Endothelial cell of umbilical vein (primary cell): ENCODE measurements around the gene WRAP73. TPM values are rescaled to one million over a fixed set of nuclear protein-coding genes. Genes with fewer than 3 reads are reported as not detected.

Experiments
- BruUV-seq: library from RNA; stranded (reverse); fragments of 400-500 nt; replicated peaks from 2 replicates; lab custom pipeline; 2021; lab: Mats Ljungman, UMichigan
- CTCF ChIA-PET: fragments of 300-600, 350-600 bp; sonication (Branson Sonifier 250); formaldehyde crosslinking; loops from one replicate; lab custom pipeline; 2021; ENCODE audit warnings: antibody characterized with exemption, inconsistent platforms; lab: Charles Lee
- POLR2A ChIA-PET: fragments of 300-600, 350-600 bp; sonication (Branson Sonifier 250); formaldehyde crosslinking; loops from one replicate; lab custom pipeline; 2021; ENCODE audit warnings: antibody characterized with exemption, inconsistent platforms; lab: Charles Lee
- DNase-seq: peaks from one replicate; pipeline ENCODE4 v3.0.0-alpha.2; 2011; ENCODE audit warnings: low read depth, low spot score
- FAIRE-seq: peaks from 2 replicates; lab custom pipeline; 2011; peaks lifted over from hg19 to GRCh38; lab: Jason Lieb, UNC
- H2AFZ ChIP-seq: 2 replicates; pipeline ENCODE4 v1.6.0; 2012; ENCODE audit warnings: low read depth, low read length, control low read depth, inconsistent platforms
- H3K27ac ChIP-seq: 2 replicates; pipeline ENCODE4 v1.5.1; 2011; ENCODE audit warnings: low read depth, mild to moderate bottlenecking, control low read depth, low read length, moderate library complexity; ENCODE audit not compliant: insufficient read depth
- H3K27me3 ChIP-seq, 2 experiments: 2 replicates each; pipeline versions ENCODE4 v1.6.0 to v1.6.1; 2011; ENCODE audit warnings: low read length in 2 of 2, mixed read lengths in 1 of 2; ENCODE audit not compliant: control insufficient read depth in 2 of 2, insufficient read depth in 2 of 2
- H3K36me3 ChIP-seq, 2 experiments: 2 replicates in 1 of 2; 3 replicates in 1 of 2; pipeline ENCODE4 v1.5.1; 2011; ENCODE audit warnings: low read length in 2 of 2, mild to moderate bottlenecking in 1 of 2, moderate library complexity in 1 of 2; ENCODE audit not compliant: control insufficient read depth in 2 of 2, insufficient read depth in 2 of 2; ENCODE audit errors: extremely low read depth in 1 of 2
- H3K4me1 ChIP-seq: 3 replicates; pipeline ENCODE4 v1.5.1; 2011; ENCODE audit warnings: mild to moderate bottlenecking, low read length; ENCODE audit not compliant: control insufficient read depth, insufficient read depth; ENCODE audit errors: extremely low read depth
- H3K4me2 ChIP-seq: 2 replicates; pipeline ENCODE4 v1.6.1; 2011; ENCODE audit warnings: low read length, control low read depth, mixed read lengths; ENCODE audit not compliant: insufficient read depth
- H3K4me3 ChIP-seq, 3 experiments: fragments of 200-600 bp in 1 of 3; sonication (generic), shearing (Covaris generic) in 1 of 3; replicated peaks in 1 of 3; 2 replicates each; pipeline ENCODE4 v1.5.1; 2011 to 2016; ENCODE audit warnings: control low read depth in 3 of 3, low read length in 3 of 3, mild to moderate bottlenecking in 2 of 3, inconsistent platforms in 1 of 3, low read depth in 1 of 3, moderate library complexity in 1 of 3; ENCODE audit not compliant: insufficient read depth in 1 of 3
- H3K79me2 ChIP-seq: 2 replicates; pipeline ENCODE4 v1.6.0; 2012; ENCODE audit warnings: low read length, inconsistent platforms; ENCODE audit not compliant: control insufficient read depth, insufficient read depth
- H3K9ac ChIP-seq: replicated peaks from 2 replicates; pipeline ENCODE3; 2011; ENCODE audit warnings: low read length, control low read depth; ENCODE audit not compliant: insufficient read depth; ENCODE audit errors: extremely low read depth
- H3K9me1 ChIP-seq: replicated peaks from 3 replicates; pipeline ENCODE4 v1.6.0; 2011; ENCODE audit warnings: mild to moderate bottlenecking, low read length; ENCODE audit not compliant: control insufficient read depth, insufficient read depth; ENCODE audit errors: extremely low read depth
- H3K9me3 ChIP-seq: replicated peaks from 2 replicates; pipeline ENCODE4 v1.5.1; 2012; ENCODE audit warnings: low read length, inconsistent platforms; ENCODE audit not compliant: control insufficient read depth, insufficient read depth
- H4K20me1 ChIP-seq: replicated peaks from 2 replicates; pipeline ENCODE3; 2011; ENCODE audit warnings: mild to moderate bottlenecking, low read length; ENCODE audit not compliant: control insufficient read depth, insufficient read depth; ENCODE audit errors: extremely low read depth
- GATA2 ChIP-seq: IDR thresholded peaks from 2 replicates; pipeline ENCODE4 v1.7.0; 2011; ENCODE audit warnings: low read depth, mild to moderate bottlenecking, moderate library complexity, mixed read lengths, low read length; ENCODE audit not compliant: insufficient read length, insufficient read depth
- JUN ChIP-seq: IDR thresholded peaks from 2 replicates; pipeline ENCODE4 v1.6.1; 2011; ENCODE audit warnings: borderline replicate concordance, low read depth; ENCODE audit not compliant: insufficient read length, insufficient read depth
- dilution Hi-C: fragments of 300-500 bp; cut with MboI; formaldehyde crosslinking; loops from one replicate; pipeline ENCODE4 v1.15.0; 2019; ENCODE audit warnings: low sequenced_read_pairs; ENCODE audit not compliant: extremely low pct_ligation_motif_present
- intact Hi-C: fragments of 100-400 bp; cut with micrococcal nuclease; formaldehyde crosslinking; loops from one replicate; pipeline ENCODE4 v1.10.0; 2022
- polyA plus RNA-seq, 4 experiments: library from polyadenylated mRNA; depleted of rRNA in 3 of 4; stranded (reverse) in 3 of 4; unstranded in 1 of 4; fragments of >200 nt; gene quantifications; 2 replicates each; pipeline versions ENCODE4 v1.2.1 to v1.2.3, GENCODE V29; 2011 to 2012; ENCODE audit warnings: missing spikeins in 1 of 4
- total RNA-seq: library from RNA; stranded (reverse); gene quantifications from 2 replicates; pipeline ENCODE4 v1.2.3, GENCODE V29; 2021
- TF ChIP-seq, protein P1 (sequence below), 2 donors: IDR thresholded peaks; 1 replicate in 1 of 2; 2 replicates in 1 of 2; pipeline ENCODE4 v1.5.1; 2011; ENCODE audit warnings: low read length in 2 of 2, mild to moderate bottlenecking in 2 of 2, moderate library complexity in 2 of 2, control low read depth in 1 of 2, inconsistent platforms in 1 of 2, low read depth in 1 of 2; ENCODE audit not compliant: insufficient read depth in 1 of 2; ENCODE audit errors: extremely low read depth in 1 of 2

WRAP73 gene
- total and polyA plus RNA-seq, 2 donors (not counting 3 experiments of a cell fraction or from before 2014, with no cell fraction given), result 23.0 to 50.7 TPM

DNA sequence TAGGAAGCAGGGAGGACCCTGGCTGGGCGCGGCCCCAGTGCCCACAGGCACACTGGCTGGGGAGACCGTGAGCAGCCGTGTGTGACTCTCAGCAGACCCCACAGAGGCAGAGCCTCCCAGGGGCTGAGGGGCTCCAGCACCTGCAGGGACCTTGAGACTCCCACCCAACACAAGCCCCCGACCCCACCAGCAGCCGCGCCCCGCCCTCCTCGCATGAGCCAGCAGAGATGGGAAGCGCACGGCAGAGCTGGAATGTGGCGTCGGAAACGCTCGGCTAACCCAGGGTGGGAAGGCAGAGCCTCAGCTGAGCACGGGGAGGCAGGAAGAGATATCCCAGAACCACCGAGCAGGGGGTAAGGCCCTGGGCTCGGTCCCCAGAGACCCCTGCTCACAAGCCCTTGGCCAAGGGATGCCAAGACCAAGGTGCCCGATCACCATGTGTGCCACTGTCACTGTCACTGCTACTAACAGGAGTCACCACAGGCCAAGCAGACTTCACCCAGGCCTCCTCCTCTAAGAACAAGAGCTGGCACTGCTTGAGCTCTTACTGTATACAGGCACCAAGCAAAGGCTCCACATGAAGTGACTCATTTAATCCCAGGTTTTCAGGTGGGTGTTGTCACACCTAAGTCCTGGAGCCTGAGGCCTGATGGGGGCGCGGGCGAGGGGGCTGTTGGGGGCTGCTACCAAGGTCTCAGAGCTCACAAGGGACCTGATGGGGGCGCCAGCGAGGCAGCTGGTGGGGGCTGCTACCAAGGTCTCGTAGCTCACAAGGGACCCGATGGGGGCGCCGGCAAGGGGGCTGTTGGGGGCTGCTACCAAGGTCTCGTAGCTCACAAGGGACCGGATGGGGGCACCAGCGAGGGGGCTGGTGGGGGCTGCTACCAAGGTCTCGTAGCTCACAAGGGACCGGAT is 58.7 kb downstream of the WRAP73 start:
- Histone ChIP-seq H3K27me3 (no peaks in the 10 kb centered on the region), H3K27ac (peak overlapping the region; percentile 36), H3K9me1 (no peaks in the 10 kb centered on the region), H4K20me1 (no peaks in the 10 kb centered on the region), H3K36me3 (no peaks in the 10 kb centered on the region), H3K79me2 (no peaks in the 10 kb centered on the region), H3K4me2 (peak overlapping the region; percentile 8), H3K9me3 (no peaks in the 10 kb centered on the region), H3K9ac (no peak overlapping the region), H2AFZ (peak overlapping the region; percentile 54), H3K4me3 (no peak overlapping the region), H3K4me1 (peaks cover 20% of the 10 kb centered on the region)
- BruUV-seq, result no TSS peak
- DNase-seq (no peak), FAIRE-seq (peak; percentile 76)
- CTCF ChIA-PET, result interaction anchor here (0.8 to 6.2 kb wide), 9 partner anchors 9 to 138 kb away, joined by 3 to 139 read pairs (median 4); partner anchors contain the start of gene MEGF6
- dilution Hi-C loops (no loop called here), intact Hi-C loops (loop anchor here (1.0 kb wide), 3 partner anchors 20 to 100 kb away; partner anchors contain the start of gene MEGF6)
- POLR2A ChIA-PET, result interaction anchor here (1.2 kb wide), 1 partner anchor 19 kb away, joined by 3 read pairs; the partner anchor contains the start of gene MEGF6
- no peak for TF ChIP-seq JUN
- TF ChIP-seq, protein P1, sequence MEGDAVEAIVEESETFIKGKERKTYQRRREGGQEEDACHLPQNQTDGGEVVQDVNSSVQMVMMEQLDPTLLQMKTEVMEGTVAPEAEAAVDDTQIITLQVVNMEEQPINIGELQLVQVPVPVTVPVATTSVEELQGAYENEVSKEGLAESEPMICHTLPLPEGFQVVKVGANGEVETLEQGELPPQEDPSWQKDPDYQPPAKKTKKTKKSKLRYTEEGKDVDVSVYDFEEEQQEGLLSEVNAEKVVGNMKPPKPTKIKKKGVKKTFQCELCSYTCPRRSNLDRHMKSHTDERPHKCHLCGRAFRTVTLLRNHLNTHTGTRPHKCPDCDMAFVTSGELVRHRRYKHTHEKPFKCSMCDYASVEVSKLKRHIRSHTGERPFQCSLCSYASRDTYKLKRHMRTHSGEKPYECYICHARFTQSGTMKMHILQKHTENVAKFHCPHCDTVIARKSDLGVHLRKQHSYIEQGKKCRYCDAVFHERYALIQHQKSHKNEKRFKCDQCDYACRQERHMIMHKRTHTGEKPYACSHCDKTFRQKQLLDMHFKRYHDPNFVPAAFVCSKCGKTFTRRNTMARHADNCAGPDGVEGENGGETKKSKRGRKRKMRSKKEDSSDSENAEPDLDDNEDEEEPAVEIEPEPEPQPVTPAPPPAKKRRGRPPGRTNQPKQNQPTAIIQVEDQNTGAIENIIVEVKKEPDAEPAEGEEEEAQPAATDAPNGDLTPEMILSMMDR (IDR thresholded peaks at IDR 0.05; ENCODE audit: extremely low read depth in 1 of 2, insufficient read depth in 1 of 2, low read depth in 1 of 2, low read length in 2 of 2), result peak in 1 of 2 donors; percentile 8
- no peak for TF ChIP-seq GATA2
